Endothelial cell of umbilical vein (primary cell): ENCODE results near the gene IL23A. TPM values are rescaled to one million over a fixed set of nuclear protein-coding genes. Genes with fewer than 3 reads are reported as not detected.

Source experiments
- BruUV-seq: library from RNA; stranded (reverse); fragments of 400-500 nt; replicated peaks from 2 replicates; lab custom pipeline; 2021; lab: Mats Ljungman, UMichigan
- CTCF ChIA-PET: fragments of 300-600, 350-600 bp; sonication (Branson Sonifier 250); formaldehyde crosslinking; loops from one replicate; lab custom pipeline; 2021; ENCODE audit warnings: antibody characterized with exemption, inconsistent platforms; lab: Charles Lee
- POLR2A ChIA-PET: fragments of 300-600, 350-600 bp; sonication (Branson Sonifier 250); formaldehyde crosslinking; loops from one replicate; lab custom pipeline; 2021; ENCODE audit warnings: antibody characterized with exemption, inconsistent platforms; lab: Charles Lee
- DNase-seq: peaks from one replicate; pipeline ENCODE4 v3.0.0-alpha.2; 2011; ENCODE audit warnings: low read depth, low spot score
- FAIRE-seq: peaks from 2 replicates; lab custom pipeline; 2011; peaks lifted over from hg19 to GRCh38; lab: Jason Lieb, UNC
- H2AFZ ChIP-seq: 2 replicates; pipeline ENCODE4 v1.6.0; 2012; ENCODE audit warnings: low read depth, low read length, control low read depth, inconsistent platforms
- H3K27ac ChIP-seq: 2 replicates; pipeline ENCODE4 v1.5.1; 2011; ENCODE audit warnings: low read depth, mild to moderate bottlenecking, control low read depth, low read length, moderate library complexity; ENCODE audit not compliant: insufficient read depth
- H3K27me3 ChIP-seq, 2 experiments: 2 replicates each; pipeline versions ENCODE4 v1.6.0 to v1.6.1; 2011; ENCODE audit warnings: low read length in 2 of 2, mixed read lengths in 1 of 2; ENCODE audit not compliant: control insufficient read depth in 2 of 2, insufficient read depth in 2 of 2
- H3K36me3 ChIP-seq, 2 experiments: 2 replicates in 1 of 2; 3 replicates in 1 of 2; pipeline ENCODE4 v1.5.1; 2011; ENCODE audit warnings: low read length in 2 of 2, mild to moderate bottlenecking in 1 of 2, moderate library complexity in 1 of 2; ENCODE audit not compliant: control insufficient read depth in 2 of 2, insufficient read depth in 2 of 2; ENCODE audit errors: extremely low read depth in 1 of 2
- H3K4me1 ChIP-seq: 3 replicates; pipeline ENCODE4 v1.5.1; 2011; ENCODE audit warnings: mild to moderate bottlenecking, low read length; ENCODE audit not compliant: control insufficient read depth, insufficient read depth; ENCODE audit errors: extremely low read depth
- H3K4me2 ChIP-seq: 2 replicates; pipeline ENCODE4 v1.6.1; 2011; ENCODE audit warnings: low read length, control low read depth, mixed read lengths; ENCODE audit not compliant: insufficient read depth
- H3K4me3 ChIP-seq, 3 experiments: fragments of 200-600 bp in 1 of 3; sonication (generic), shearing (Covaris generic) in 1 of 3; replicated peaks in 1 of 3; 2 replicates each; pipeline ENCODE4 v1.5.1; 2011 to 2016; ENCODE audit warnings: control low read depth in 3 of 3, low read length in 3 of 3, mild to moderate bottlenecking in 2 of 3, inconsistent platforms in 1 of 3, low read depth in 1 of 3, moderate library complexity in 1 of 3; ENCODE audit not compliant: insufficient read depth in 1 of 3
- H3K79me2 ChIP-seq: 2 replicates; pipeline ENCODE4 v1.6.0; 2012; ENCODE audit warnings: low read length, inconsistent platforms; ENCODE audit not compliant: control insufficient read depth, insufficient read depth
- H3K9ac ChIP-seq: replicated peaks from 2 replicates; pipeline ENCODE3; 2011; ENCODE audit warnings: low read length, control low read depth; ENCODE audit not compliant: insufficient read depth; ENCODE audit errors: extremely low read depth
- H3K9me1 ChIP-seq: replicated peaks from 3 replicates; pipeline ENCODE4 v1.6.0; 2011; ENCODE audit warnings: mild to moderate bottlenecking, low read length; ENCODE audit not compliant: control insufficient read depth, insufficient read depth; ENCODE audit errors: extremely low read depth
- H3K9me3 ChIP-seq: replicated peaks from 2 replicates; pipeline ENCODE4 v1.5.1; 2012; ENCODE audit warnings: low read length, inconsistent platforms; ENCODE audit not compliant: control insufficient read depth, insufficient read depth
- H4K20me1 ChIP-seq: replicated peaks from 2 replicates; pipeline ENCODE3; 2011; ENCODE audit warnings: mild to moderate bottlenecking, low read length; ENCODE audit not compliant: control insufficient read depth, insufficient read depth; ENCODE audit errors: extremely low read depth
- FOS ChIP-seq: IDR thresholded peaks from 2 replicates; pipeline ENCODE4 v1.6.1; 2011; ENCODE audit warnings: mild to moderate bottlenecking, low read length, moderate library complexity, borderline replicate concordance; ENCODE audit not compliant: insufficient read depth
- JUN ChIP-seq: IDR thresholded peaks from 2 replicates; pipeline ENCODE4 v1.6.1; 2011; ENCODE audit warnings: borderline replicate concordance, low read depth; ENCODE audit not compliant: insufficient read length, insufficient read depth
- MAX ChIP-seq: IDR thresholded peaks from 2 replicates; pipeline ENCODE4 v1.6.1; 2011; ENCODE audit not compliant: insufficient read depth, insufficient read length
- MYC ChIP-seq: IDR thresholded peaks from one replicate; pipeline ENCODE4 v1.6.1; 2011; ENCODE audit warnings: mild to moderate bottlenecking, low read depth, low read length
- POLR2A ChIP-seq: IDR thresholded peaks from 2 replicates; pipeline ENCODE4 v1.6.1; 2012; ENCODE audit warnings: low read depth, mild to moderate bottlenecking, control low read depth, low read length
- POLR2AphosphoS5 ChIP-seq: IDR thresholded peaks from 2 replicates; pipeline ENCODE4 v1.6.1; 2012; ENCODE audit warnings: low read depth, mild to moderate bottlenecking, control low read depth, low read length, moderate library complexity; ENCODE audit not compliant: insufficient read depth
- dilution Hi-C: fragments of 300-500 bp; cut with MboI; formaldehyde crosslinking; loops from one replicate; pipeline ENCODE4 v1.15.0; 2019; ENCODE audit warnings: low sequenced_read_pairs; ENCODE audit not compliant: extremely low pct_ligation_motif_present
- intact Hi-C: fragments of 100-400 bp; cut with micrococcal nuclease; formaldehyde crosslinking; loops from one replicate; pipeline ENCODE4 v1.10.0; 2022
- polyA plus RNA-seq, 4 experiments: library from polyadenylated mRNA; depleted of rRNA in 3 of 4; stranded (reverse) in 3 of 4; unstranded in 1 of 4; fragments of >200 nt; gene quantifications; 2 replicates each; pipeline versions ENCODE4 v1.2.1 to v1.2.3, GENCODE V29; 2011 to 2012; ENCODE audit warnings: missing spikeins in 1 of 4
- total RNA-seq: library from RNA; stranded (reverse); gene quantifications from 2 replicates; pipeline ENCODE4 v1.2.3, GENCODE V29; 2021

Gene IL23A
- total and polyA plus RNA-seq, 2 donors (not counting 3 experiments of a cell fraction or from before 2014, with no cell fraction given) = 0.12 TPM; not detected in 1

DNA sequence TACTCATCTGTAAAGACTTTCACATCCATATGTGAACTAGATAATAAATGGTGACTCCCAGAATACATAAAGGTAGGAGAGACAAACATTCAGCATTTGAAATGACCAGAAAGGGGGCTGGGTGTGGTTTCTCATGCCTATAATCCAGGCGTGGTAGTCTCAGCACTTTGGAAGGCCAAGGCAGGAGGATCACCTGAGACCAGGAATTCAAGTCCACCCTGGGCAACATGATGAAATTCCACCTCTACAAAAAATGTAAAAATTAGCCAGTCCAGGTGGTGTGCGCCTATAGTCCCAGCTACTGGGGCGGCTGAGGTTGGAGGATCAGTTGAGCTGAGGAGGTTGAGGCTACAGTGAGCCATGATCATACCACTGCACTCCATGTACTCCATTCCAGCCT, 34.4 kb upstream of the IL23A start:
- BruUV-seq = no TSS peak
- POLR2A ChIA-PET = no interaction called here
- dilution Hi-C loops = no loop called here

GRCh38 chr12:56304872-56305590, 33.7 kb upstream of the IL23A start:
- Histone ChIP-seq H3K79me2 (no peaks in the 10 kb centered on the region), H3K9me3 (no peaks in the 10 kb centered on the region), H3K27me3 (no peaks in the 10 kb centered on the region), H3K4me1 (peaks cover 7% of the 10 kb centered on the region), H3K27ac (no peak overlapping the region), H4K20me1 (no peaks in the 10 kb centered on the region), H2AFZ (no peak overlapping the region), H3K4me3 (no peak overlapping the region), H3K36me3 (peaks cover 4 to 5% of the 10 kb centered on the region in 2 experiments), H3K9me1 (no peaks in the 10 kb centered on the region), H3K9ac (no peak overlapping the region), H3K4me2 (no peak overlapping the region)
- POLR2A ChIA-PET = no interaction called here
- FAIRE-seq (no peak), DNase-seq (no peak)
- dilution Hi-C loops = no loop called here
- intact Hi-C loops = no loop called here
- TF ChIP-seq FOS (no peak), POLR2A (no peak), JUN (no peak), MYC (no peak)
- CTCF ChIA-PET = interaction anchor here (1.6 kb wide), 1 partner anchor 159 kb away, joined by 4 read pairs; no protein-coding TSS in a partner anchor
- no TSS peak for BruUV-seq

More for the DNA sequence above, 34.4 kb upstream of the IL23A start:
- Histone ChIP-seq H3K4me3 (no peak overlapping the region), H3K9me3 (no peaks in the 10 kb centered on the region), H3K27ac (no peak overlapping the region), H3K9me1 (no peaks in the 10 kb centered on the region), H3K4me1 (peaks cover 7% of the 10 kb centered on the region), H3K36me3 (peaks cover 2 to 4% of the 10 kb centered on the region in 2 experiments), H2AFZ (no peak overlapping the region), H3K27me3 (no peaks in the 10 kb centered on the region), H4K20me1 (no peaks in the 10 kb centered on the region), H3K79me2 (peaks cover 6% of the 10 kb centered on the region), H3K9ac (no peak overlapping the region), H3K4me2 (no peak overlapping the region)
- CTCF ChIA-PET = no interaction called here
- intact Hi-C loops = no loop called here
- no peak for TF ChIP-seq POLR2AphosphoS5
- no peak for TF ChIP-seq MYC
- no peak for TF ChIP-seq MAX
- DNase-seq = no peak
- no peak for FAIRE-seq
